Keratinocyte (primary cell): ENCODE data around the gene TEAD4. TPM values are rescaled to one million over a fixed set of nuclear protein-coding genes. Genes with fewer than 3 reads are reported as not detected.

Experiments
- DNase-seq: peaks from one replicate; pipeline ENCODE4 v3.0.0-alpha.2; 2011; ENCODE audit warnings: low read depth, missing footprints, low spot score
- FAIRE-seq: peaks from 2 replicates; lab custom pipeline; 2011; peaks lifted over from hg19 to GRCh38; lab: Jason Lieb, UNC
- H2AFZ ChIP-seq: 2 replicates; pipeline ENCODE4 v1.6.0; 2012; ENCODE audit warnings: low read length, control low read depth, inconsistent platforms; ENCODE audit not compliant: control insufficient read depth
- H3K27ac ChIP-seq: 2 replicates; pipeline ENCODE4 v1.5.1; 2011; ENCODE audit warnings: low read length; ENCODE audit not compliant: control insufficient read depth, insufficient read depth
- H3K27me3 ChIP-seq: 3 replicates; pipeline ENCODE4 v1.6.0; 2011; ENCODE audit warnings: low read length; ENCODE audit not compliant: control insufficient read depth, insufficient read depth; ENCODE audit errors: extremely low read depth
- H3K36me3 ChIP-seq, 2 experiments: 2 replicates in 1 of 2; 3 replicates in 1 of 2; pipeline ENCODE4 v1.5.1; 2011; ENCODE audit warnings: low read length in 2 of 2, mild to moderate bottlenecking in 1 of 2; ENCODE audit not compliant: control insufficient read depth in 2 of 2, insufficient read depth in 2 of 2; ENCODE audit errors: extremely low read depth in 1 of 2
- H3K4me1 ChIP-seq: 3 replicates; pipeline ENCODE4 v1.5.1; 2011; ENCODE audit warnings: low read length; ENCODE audit not compliant: control insufficient read depth, insufficient read depth; ENCODE audit errors: extremely low read depth
- H3K4me2 ChIP-seq: 3 replicates; pipeline ENCODE4 v1.6.0; 2011; ENCODE audit warnings: low read depth, low read length; ENCODE audit not compliant: control insufficient read depth, insufficient read depth; ENCODE audit errors: extremely low read depth
- H3K4me3 ChIP-seq, 3 experiments: fragments of 200-600 bp in 1 of 3; sonication (generic) in 1 of 3; 2 replicates in 2 of 3; 3 replicates in 1 of 3; pipeline ENCODE4 v1.5.1; 2011 to 2016; ENCODE audit warnings: low read length in 3 of 3, mild to moderate bottlenecking in 3 of 3, control low read depth in 2 of 3, inconsistent platforms in 1 of 3, low read depth in 1 of 3, mixed read lengths in 1 of 3, mixed run types in 1 of 3, moderate library complexity in 1 of 3; ENCODE audit not compliant: control insufficient read depth in 2 of 3, insufficient read depth in 2 of 3; ENCODE audit errors: extremely low read depth in 1 of 3
- H3K79me2 ChIP-seq: 2 replicates; pipeline ENCODE4 v1.6.0; 2012; ENCODE audit warnings: low read length; ENCODE audit not compliant: control insufficient read depth, insufficient read depth
- H3K9ac ChIP-seq: 3 replicates; pipeline ENCODE4 v1.6.0; 2011; ENCODE audit warnings: low read length; ENCODE audit not compliant: control insufficient read depth, insufficient read depth; ENCODE audit errors: extremely low read depth
- H3K9me1 ChIP-seq: 3 replicates; pipeline ENCODE4 v1.6.0; 2011; ENCODE audit warnings: low read length; ENCODE audit not compliant: control insufficient read depth, insufficient read depth; ENCODE audit errors: extremely low read depth
- H3K9me3 ChIP-seq: 2 replicates; pipeline ENCODE4 v1.5.1; 2012; ENCODE audit warnings: low read depth, low read length; ENCODE audit not compliant: control insufficient read depth
- H4K20me1 ChIP-seq: 3 replicates; pipeline ENCODE4 v1.6.0; 2011; ENCODE audit warnings: low read length; ENCODE audit not compliant: control insufficient read depth, insufficient read depth; ENCODE audit errors: extremely low read depth
- EZH2 ChIP-seq: IDR thresholded peaks from one replicate; pipeline ENCODE4 v1.6.1; 2012; ENCODE audit warnings: inconsistent platforms, mild to moderate bottlenecking, low read length, moderate library complexity
- dilution Hi-C: fragments of 300-500 bp; cut with MboI; formaldehyde crosslinking; loops from one replicate; pipeline ENCODE4 v1.7.0; 2020; ENCODE audit warnings: low sequenced_read_pairs; ENCODE audit not compliant: extremely low pct_ligation_motif_present
- polyA plus RNA-seq, 5 experiments: library from polyadenylated mRNA; depleted of rRNA in 3 of 5; stranded (reverse) in 3 of 5; stranded (forward) in 1 of 5; unstranded in 1 of 5; fragments of >200 nt; gene quantifications; 1 replicate in 1 of 5; 2 replicates in 3 of 5; 3 replicates in 1 of 5; pipeline versions ENCODE4 v1.2.1 to v1.2.3, GENCODE V29; 2011 to 2012; ENCODE audit warnings: missing spikeins in 2 of 5, low read depth in 1 of 5, low replicate concordance in 1 of 5
- TF ChIP-seq, protein P1 (sequence below), 3 experiments: IDR thresholded peaks in 1 of 3; conservative IDR thresholded peaks in 1 of 3; optimal IDR thresholded peaks in 1 of 3; 2 replicates in 2 of 3; 3 replicates in 1 of 3; pipeline versions ENCODE3 to v1.5.1; 2011; ENCODE audit warnings: low read length in 3 of 3, mild to moderate bottlenecking in 3 of 3, moderate library complexity in 2 of 3, control low read depth in 1 of 3, inconsistent platforms in 1 of 3; ENCODE audit not compliant: insufficient read depth in 2 of 3; ENCODE audit errors: extremely low read depth in 1 of 3

TEAD4 gene
- polyA plus RNA-seq, 1 donor (not counting 4 experiments of a cell fraction or from before 2014, with no cell fraction given) = 8.1 TPM

DNA sequence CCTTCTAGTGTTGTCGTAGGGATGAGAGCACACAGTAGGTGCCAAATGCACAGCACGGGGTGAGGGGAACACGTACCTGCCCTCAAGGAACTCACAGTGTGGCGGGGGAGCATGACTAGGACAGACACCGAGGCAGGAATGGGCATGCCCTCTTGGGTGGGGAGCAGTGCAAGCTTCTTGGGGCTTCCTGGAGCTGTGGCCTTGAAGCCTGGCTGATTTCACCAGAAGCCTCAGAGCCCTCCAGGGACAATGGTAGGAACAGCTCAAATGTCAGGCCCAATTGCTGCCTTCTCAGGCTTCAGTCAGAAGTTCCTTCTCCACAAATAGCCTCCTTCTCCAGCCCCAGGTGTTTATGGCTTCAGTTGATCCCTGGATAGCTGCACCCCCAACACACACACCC lies 43.4 kb downstream of the TEAD4 start:
- H3K4me2 ChIP-seq = peak overlapping the region; percentile 34

DNA sequence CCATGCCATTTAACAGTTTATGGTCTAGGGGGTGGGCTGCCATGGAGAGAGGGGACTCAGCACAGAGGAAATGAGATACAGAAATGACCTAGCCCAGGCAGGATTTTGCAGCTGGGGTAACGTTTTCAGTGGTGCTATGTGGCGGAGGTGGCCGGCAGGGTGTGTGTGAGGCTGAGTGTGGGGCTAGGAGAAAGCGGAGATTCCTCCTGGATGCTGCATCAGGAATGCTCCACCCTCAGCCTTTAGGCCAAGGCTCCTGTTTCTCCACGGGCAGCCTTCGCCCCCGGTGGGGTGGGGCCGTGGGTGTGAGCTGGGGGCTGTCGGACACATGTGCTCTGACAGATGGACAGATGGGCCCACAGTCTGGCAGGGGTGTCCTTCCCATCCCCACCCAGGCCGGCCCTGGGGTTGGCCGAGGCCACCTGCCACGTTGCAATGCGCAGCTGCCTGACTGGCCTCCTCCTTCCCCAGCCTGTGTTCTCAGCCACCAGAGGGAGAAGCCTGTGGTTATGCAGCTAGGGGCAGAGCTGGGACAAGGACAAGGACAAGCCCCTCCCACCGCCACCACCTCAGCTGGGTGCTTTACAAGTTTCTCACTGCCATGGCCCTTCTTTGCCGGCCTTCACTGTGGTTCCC lies 44.3 kb downstream of the TEAD4 start:
- Histone ChIP-seq H2AFZ (no peak overlapping the region), H3K4me3 (no peak overlapping the region), H3K4me1 (peaks cover 27% of the 10 kb centered on the region), H3K79me2 (no peaks in the 10 kb centered on the region), H3K9me3 (no peaks in the 10 kb centered on the region), H3K9me1 (peaks cover 2% of the 10 kb centered on the region), H3K36me3 (peaks cover 0 to 3% of the 10 kb centered on the region in 2 experiments), H3K27ac (no peak overlapping the region), H3K9ac (no peak overlapping the region), H3K4me2 (no peak overlapping the region), H3K27me3 (no peaks in the 10 kb centered on the region), H4K20me1 (no peaks in the 10 kb centered on the region)
- DNase-seq (no peak), FAIRE-seq (no peak)
- TF ChIP-seq, protein P1, sequence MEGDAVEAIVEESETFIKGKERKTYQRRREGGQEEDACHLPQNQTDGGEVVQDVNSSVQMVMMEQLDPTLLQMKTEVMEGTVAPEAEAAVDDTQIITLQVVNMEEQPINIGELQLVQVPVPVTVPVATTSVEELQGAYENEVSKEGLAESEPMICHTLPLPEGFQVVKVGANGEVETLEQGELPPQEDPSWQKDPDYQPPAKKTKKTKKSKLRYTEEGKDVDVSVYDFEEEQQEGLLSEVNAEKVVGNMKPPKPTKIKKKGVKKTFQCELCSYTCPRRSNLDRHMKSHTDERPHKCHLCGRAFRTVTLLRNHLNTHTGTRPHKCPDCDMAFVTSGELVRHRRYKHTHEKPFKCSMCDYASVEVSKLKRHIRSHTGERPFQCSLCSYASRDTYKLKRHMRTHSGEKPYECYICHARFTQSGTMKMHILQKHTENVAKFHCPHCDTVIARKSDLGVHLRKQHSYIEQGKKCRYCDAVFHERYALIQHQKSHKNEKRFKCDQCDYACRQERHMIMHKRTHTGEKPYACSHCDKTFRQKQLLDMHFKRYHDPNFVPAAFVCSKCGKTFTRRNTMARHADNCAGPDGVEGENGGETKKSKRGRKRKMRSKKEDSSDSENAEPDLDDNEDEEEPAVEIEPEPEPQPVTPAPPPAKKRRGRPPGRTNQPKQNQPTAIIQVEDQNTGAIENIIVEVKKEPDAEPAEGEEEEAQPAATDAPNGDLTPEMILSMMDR (optimal IDR thresholded peaks at IDR 0.05 in 1 of 3, IDR thresholded peaks at IDR 0.05 in 1 of 3, conservative IDR thresholded peaks at IDR 0.05 in 1 of 3; ENCODE audit: extremely low read depth in 1 of 3, insufficient read depth in 2 of 3, low read length in 3 of 3) = no peak
- TF ChIP-seq EZH2 = no peak
- dilution Hi-C loops = no loop called here

More for the DNA sequence above, 43.4 kb downstream of the TEAD4 start:
- no peaks in the 10 kb centered on the region for H3K9me3 ChIP-seq
- no peaks in the 10 kb centered on the region for H4K20me1 ChIP-seq
- H3K4me3 ChIP-seq = no peak overlapping the region
- H3K27ac ChIP-seq = no peak overlapping the region
- no peak overlapping the region for H3K9ac ChIP-seq
- no peaks in the 10 kb centered on the region for H3K79me2 ChIP-seq
- no peaks in the 10 kb centered on the region for H3K27me3 ChIP-seq
- dilution Hi-C loops = no loop called here
- no peak overlapping the region for H2AFZ ChIP-seq
- H3K4me1 ChIP-seq = peaks cover 27% of the 10 kb centered on the region
- peak; percentile 28 for DNase-seq
- peaks cover 0 to 3% of the 10 kb centered on the region in 2 experiments for H3K36me3 ChIP-seq
- FAIRE-seq = no peak
- no peak for TF ChIP-seq EZH2
- TF ChIP-seq, protein P1 (optimal IDR thresholded peaks at IDR 0.05 in 1 of 3, IDR thresholded peaks at IDR 0.05 in 1 of 3, conservative IDR thresholded peaks at IDR 0.05 in 1 of 3; ENCODE audit: extremely low read depth in 1 of 3, insufficient read depth in 2 of 3, low read length in 3 of 3) = no peak
- H3K9me1 ChIP-seq = peaks cover 2% of the 10 kb centered on the region
